Hair follicle dermal papilla cell (primary cell): Measurements from ENCODE around the gene TBCEL. TPM values are rescaled to one million over a fixed set of nuclear protein-coding genes. Genes with fewer than 3 reads are reported as not detected.

Experiments used
- total RNA-seq: library from RNA; depleted of rRNA; stranded (reverse); fragments of >200 nt; gene quantifications from 2 replicates; pipeline ENCODE4 v1.2.3, GENCODE V29; 2012

Gene TBCEL, protein sequence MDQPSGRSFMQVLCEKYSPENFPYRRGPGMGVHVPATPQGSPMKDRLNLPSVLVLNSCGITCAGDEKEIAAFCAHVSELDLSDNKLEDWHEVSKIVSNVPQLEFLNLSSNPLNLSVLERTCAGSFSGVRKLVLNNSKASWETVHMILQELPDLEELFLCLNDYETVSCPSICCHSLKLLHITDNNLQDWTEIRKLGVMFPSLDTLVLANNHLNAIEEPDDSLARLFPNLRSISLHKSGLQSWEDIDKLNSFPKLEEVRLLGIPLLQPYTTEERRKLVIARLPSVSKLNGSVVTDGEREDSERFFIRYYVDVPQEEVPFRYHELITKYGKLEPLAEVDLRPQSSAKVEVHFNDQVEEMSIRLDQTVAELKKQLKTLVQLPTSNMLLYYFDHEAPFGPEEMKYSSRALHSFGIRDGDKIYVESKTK
- 40.1 and 40.6 TPM in 2 replicates for total RNA-seq

DNA sequence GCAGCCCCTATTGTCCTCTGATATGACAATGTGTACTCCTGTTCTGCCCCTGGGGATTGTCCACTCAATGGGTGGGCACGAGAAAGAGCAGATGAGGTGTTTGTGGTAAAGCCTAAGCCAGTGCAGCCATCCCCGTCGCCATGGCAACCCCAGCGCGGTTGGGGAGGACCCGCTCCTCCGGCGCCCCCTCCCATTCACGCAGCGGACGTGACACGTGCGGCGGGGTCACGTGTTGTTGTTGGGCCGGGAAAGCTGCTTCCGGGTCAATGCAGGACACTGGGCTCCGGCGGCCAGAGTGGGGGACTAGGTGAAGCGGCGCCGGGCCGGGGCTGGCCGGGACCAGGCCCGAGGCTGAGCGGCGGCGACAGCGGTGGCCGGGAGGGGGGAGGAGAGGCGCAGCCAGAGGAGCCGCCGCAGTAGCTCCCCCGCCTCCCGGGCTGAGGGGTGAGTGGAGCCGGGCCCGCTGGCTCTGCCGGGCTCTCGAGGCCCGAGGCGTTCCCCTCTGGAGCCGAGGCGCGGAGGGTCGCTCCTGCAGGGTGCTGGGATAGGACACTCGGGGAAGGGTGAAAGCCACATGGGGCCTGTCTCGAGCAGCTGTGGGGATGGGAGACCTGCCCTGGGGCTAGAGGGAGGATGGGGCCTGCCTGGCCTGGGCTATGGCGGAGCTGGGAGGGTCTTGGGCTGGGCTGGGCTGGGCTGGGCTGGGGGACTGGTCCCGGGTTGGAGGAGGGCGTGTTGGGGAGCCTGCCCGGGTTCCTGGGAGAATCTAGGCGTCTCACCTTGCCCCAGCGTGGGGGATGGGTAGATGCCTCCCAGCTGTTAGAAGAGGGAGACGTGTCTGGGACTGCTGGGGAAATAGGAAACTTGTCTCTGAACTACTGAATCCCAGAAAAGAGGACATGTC, at the start of gene TBCEL:
TSS of gene TBCEL (plus strand) at position 255 of the 904 bp plus-strand sequence. CDS start 21,589 bp downstream, outside the sequence.

GRCh38 chr11:121100943-121101342, 77.0 kb downstream of the TBCEL start, which contains the start of gene TECTA:
Gene TECTA (plus strand): TSS chr11:121101243. CDS start chr11:121102666, 1,423 bp downstream.

Other genes starting within 250 kb of the TBCEL start
- gene TECTA, start 77.1 kb downstream of the TBCEL start, total RNA-seq = 0.32 and 0.97 TPM in 2 replicates